Measurements from ENCODE around the gene ZNF525. TPM values are rescaled to one million over a fixed set of nuclear protein-coding genes. Genes with fewer than 3 reads are reported as not detected.

Gene ZNF525
- total RNA-seq (1 to 10 TPM; 1.3 to 2.1 (median 1.7) TPM), polyA plus RNA-seq (1 to 10 TPM in 1 of 3 donors, under 1 TPM in 2; 0.18 to 1.6 (median 0.78) TPM)
- long read RNA-seq, donor 1, result 0 reads
- long read RNA-seq, donor 2, result 0 reads

GRCh38 chr19:53365134-53365898, at the start of gene ZNF525:
Gene ZNF525, plus strand, starts transcription at chr19:53365705. Its CDS starts 6,577 bp downstream, at chr19:53372282.
- DNase-seq (peak; percentile 85 to 90), ATAC-seq (peak; percentile 73 to 95 (median 81))
- Histone ChIP-seq H3K4me1 (no peaks in the 10 kb centered on the region), H3K36me3 (ENCODE audit: insufficient read depth in 1 of 2, low read depth in 1 of 2) (no peaks in the 10 kb centered on the region), H3K9me3 (no peaks in the 10 kb centered on the region), H3K27ac (peak within 1 kb of the TSS; percentile 46), H3K27me3 (ENCODE audit: insufficient read depth in 3 of 3, low read length in 2 of 3) (peaks cover 0 to 3% (median 0%) of the 10 kb centered on the region in 3 donors), H3K4me3 (peak within 1 kb of the TSS; percentile 76)
- intact Hi-C loops (cut with DNase I), result loop anchor here in 1 of 2 donors (10.0 kb wide), 1 partner anchor 171 kb away; the partner anchor contains the start of gene ZNF665
- 0 to 1% (median 1%) methylated on average over 38 to 45 of the region's 45 CpGs for WGBS, 3 donors
- TF ChIP-seq, protein P1, sequence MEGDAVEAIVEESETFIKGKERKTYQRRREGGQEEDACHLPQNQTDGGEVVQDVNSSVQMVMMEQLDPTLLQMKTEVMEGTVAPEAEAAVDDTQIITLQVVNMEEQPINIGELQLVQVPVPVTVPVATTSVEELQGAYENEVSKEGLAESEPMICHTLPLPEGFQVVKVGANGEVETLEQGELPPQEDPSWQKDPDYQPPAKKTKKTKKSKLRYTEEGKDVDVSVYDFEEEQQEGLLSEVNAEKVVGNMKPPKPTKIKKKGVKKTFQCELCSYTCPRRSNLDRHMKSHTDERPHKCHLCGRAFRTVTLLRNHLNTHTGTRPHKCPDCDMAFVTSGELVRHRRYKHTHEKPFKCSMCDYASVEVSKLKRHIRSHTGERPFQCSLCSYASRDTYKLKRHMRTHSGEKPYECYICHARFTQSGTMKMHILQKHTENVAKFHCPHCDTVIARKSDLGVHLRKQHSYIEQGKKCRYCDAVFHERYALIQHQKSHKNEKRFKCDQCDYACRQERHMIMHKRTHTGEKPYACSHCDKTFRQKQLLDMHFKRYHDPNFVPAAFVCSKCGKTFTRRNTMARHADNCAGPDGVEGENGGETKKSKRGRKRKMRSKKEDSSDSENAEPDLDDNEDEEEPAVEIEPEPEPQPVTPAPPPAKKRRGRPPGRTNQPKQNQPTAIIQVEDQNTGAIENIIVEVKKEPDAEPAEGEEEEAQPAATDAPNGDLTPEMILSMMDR (IDR thresholded peaks at IDR 0.05), result no peak

- peaks cover 0 to 3% (median 0%) of the 10 kb centered on the region in 3 donors for H3K27me3 ChIP-seq (ENCODE audit: insufficient read depth in 3 of 3, low read length in 2 of 3)
- H3K9me3 ChIP-seq, result peaks cover 16% of the 10 kb centered on the region
- H3K4me1 ChIP-seq, result no peaks in the 10 kb centered on the region
- no peak overlapping the region for H3K27ac ChIP-seq
- H3K36me3 ChIP-seq (ENCODE audit: insufficient read depth in 1 of 2, low read depth in 1 of 2), result no peaks in the 10 kb centered on the region
- WGBS, 3 donors, result 21 to 31% (median 22%) methylated on average over 24 of the region's 24 CpGs
- H3K4me3 ChIP-seq, result peak overlapping the region; percentile 25
- intact Hi-C loops (cut with DNase I), result no loop called here
- ATAC-seq (peak in 1 of 4 donors; percentile 59), DNase-seq (peak; percentile 61 to 83)
- TF ChIP-seq, protein P1 (IDR thresholded peaks at IDR 0.05), result no peak
Observed at GRCh38 chr19:53328967-53329366, 36.5 kb upstream of the ZNF525 start.

GRCh38 chr19:53332484-53332883, 33.0 kb upstream of the ZNF525 start:
- intact Hi-C loops (cut with DNase I), result no loop called here
- ATAC-seq (no peak), DNase-seq (no peak)
- WGBS, 3 donors, result 20 to 53% (median 35%) methylated on average over 14 of the region's 14 CpGs
- Histone ChIP-seq H3K4me3 (peak overlapping the region; percentile 76), H3K4me1 (no peaks in the 10 kb centered on the region), H3K27ac (no peak overlapping the region), H3K27me3 (ENCODE audit: insufficient read depth in 3 of 3, low read length in 2 of 3) (no peaks in the 10 kb centered on the region), H3K9me3 (peaks cover 3% of the 10 kb centered on the region), H3K36me3 (ENCODE audit: insufficient read depth in 1 of 2, low read depth in 1 of 2) (no peaks in the 10 kb centered on the region)
- TF ChIP-seq, protein P1 (IDR thresholded peaks at IDR 0.05), result no peak

- intact Hi-C loops (cut with DNase I), result no loop called here
- Histone ChIP-seq H3K27ac (peak overlapping the region; percentile 53), H3K4me1 (no peaks in the 10 kb centered on the region), H3K9me3 (peaks cover 3% of the 10 kb centered on the region), H3K36me3 (ENCODE audit: insufficient read depth in 1 of 2, low read depth in 1 of 2) (no peaks in the 10 kb centered on the region), H3K4me3 (peak overlapping the region; percentile 76), H3K27me3 (ENCODE audit: insufficient read depth in 3 of 3, low read length in 2 of 3) (no peaks in the 10 kb centered on the region)
- TF ChIP-seq, protein P1 (IDR thresholded peaks at IDR 0.05), result no peak
- peak in 2 of 4 donors; percentile 22 to 53 for ATAC-seq
- peak; percentile 29 to 66 for DNase-seq
- 0 to 1% (median 1%) methylated on average over 14 of the region's 14 CpGs for WGBS, 3 donors
Observed at GRCh38 chr19:53333066-53333462, 32.4 kb upstream of the ZNF525 start.

Measured in psoas muscle (tissue), 8 donors.